HG03460 (cell line): Measurements from ENCODE around the gene POLR2J3.
"Not testable (repeated sequence)": the region's sequence is repeated elsewhere in the genome, so short reads cannot be mapped to it uniquely, and the experiment has no call there.

Experiments
- ATAC-seq: cut with Tn5 transposase; IDR thresholded peaks from one replicate; pipeline ENCODE4 v1.9.1; 2021; ENCODE audit not compliant: unreplicated experiment

The POLR2J3 gene

DNA sequence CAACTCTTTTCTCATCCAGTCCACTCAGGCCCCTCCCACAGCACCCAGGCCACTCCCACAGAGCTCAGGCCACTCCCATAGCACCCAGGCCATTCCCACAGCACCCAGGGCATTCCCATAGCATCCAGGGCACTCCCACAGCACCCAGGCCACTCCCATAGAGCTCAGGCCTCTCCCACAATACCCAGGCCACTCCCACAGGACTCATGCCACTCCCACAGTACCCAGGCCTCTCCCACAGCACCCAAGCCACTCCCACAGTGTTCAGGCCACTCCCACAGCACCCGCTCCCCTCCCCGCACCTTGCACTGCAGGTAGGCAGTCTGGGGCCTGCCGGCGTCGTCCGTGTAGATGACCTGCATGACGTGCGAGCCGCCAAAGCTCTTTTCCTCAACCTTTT, 17.5 kb upstream of the POLR2J3 start:
- ATAC-seq: not testable (repeated sequence)

DNA sequence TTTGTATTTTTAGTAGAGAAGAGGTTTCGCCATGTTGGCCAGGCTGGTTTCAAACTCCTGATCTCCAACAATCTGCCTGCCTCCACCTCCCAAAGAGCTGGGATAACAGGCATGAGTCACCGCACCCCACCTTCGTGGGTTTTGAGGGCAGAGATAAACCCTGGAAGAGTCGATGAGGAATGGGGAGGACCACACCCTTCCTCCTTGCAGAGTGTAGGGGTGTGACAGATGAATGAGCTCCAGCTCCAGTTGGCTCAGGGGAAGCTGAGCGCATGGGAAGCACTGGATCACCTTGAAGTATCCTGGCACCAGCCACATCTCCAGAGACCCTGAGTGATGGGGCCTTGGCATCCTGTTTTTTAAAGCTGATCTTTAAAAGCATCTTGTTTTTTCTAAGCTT, 11.1 kb upstream of the POLR2J3 start:
- not testable (repeated sequence) for ATAC-seq

DNA sequence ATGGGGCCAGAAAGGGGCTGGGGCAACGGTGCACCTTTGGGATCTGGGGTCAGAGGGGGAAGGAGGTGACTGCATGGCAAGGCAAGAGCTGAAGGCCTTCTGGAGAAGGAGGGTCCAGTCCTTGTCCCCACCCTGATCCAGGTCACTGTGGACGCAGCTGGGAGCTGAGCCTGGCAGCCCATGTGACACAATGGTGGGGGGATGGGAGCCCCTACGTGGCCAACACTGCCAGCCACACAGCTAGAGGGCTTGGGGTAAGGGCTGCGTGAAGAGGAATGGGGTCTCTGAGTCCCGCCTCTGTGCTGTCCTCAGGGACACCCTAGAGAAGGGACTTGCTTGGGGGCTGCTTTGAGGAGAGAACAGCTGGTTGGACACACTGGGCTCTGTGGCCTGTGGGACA, 9.3 kb upstream of the POLR2J3 start:
- not testable (repeated sequence) for ATAC-seq

DNA sequence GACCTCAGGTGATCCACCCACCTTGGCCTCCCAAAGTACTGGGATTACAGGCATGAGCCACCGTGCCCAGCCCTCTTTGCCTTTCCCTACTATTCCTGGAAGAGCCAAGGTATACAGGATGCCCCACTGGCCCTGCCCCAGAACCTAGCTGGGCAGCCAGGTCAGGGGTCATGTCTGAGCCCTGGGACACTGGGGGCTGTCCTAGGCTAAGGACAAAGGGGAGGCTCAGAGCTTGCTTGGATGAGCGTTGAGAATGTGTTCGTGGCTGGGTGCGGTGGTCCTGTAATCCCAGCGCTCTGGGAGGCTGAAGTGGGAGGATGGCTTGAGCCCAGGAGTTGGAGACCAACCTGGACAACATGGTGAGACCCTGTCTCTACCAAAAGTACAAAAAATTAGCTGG, 6.1 kb upstream of the POLR2J3 start:
- not testable (repeated sequence) for ATAC-seq

DNA sequence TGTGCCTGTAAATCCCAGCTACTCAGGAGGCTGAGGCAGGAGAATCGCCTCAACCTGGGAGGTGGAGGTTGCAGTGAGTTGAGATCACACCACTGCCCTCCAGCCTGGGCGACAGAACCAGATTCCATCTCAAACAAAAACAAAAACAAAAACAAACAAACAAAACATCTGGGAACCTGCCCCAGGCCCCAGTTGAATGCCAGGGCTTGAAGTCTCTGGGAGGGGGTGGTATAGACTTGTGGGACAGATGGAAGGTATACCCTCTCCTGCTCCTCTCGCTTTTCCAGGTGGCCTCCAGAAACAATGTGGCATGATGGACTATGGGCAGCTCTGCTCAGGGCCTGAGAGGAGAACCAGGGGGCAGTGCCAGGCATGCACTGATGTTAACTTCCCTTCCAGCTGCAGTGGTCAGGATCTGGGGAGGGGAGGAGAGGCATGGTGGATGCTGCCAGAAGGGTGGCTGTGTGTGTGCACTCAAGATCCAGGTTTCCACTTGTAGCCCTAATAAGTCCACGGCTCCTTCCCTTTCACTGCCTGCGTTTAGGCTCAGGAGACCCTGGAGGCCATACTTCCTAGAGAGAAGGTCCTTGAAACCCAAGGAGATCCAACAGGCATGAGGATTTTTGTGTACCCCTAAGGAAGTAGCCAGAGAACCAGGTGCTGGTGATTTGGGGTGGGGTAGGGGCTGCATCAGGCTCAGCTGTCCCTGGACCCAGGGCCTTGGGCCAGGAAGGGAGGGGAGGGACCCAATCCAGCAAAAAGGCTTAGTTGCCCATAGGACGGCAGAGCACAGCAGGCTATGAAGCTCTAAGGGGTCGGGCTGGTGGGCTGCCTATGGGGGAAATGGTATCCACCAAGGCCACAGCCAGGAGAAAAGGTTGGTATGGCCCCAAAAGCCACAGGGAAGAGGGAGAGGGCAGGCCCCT, 5.2 kb upstream of the POLR2J3 start:
- not testable (repeated sequence) for ATAC-seq

DNA sequence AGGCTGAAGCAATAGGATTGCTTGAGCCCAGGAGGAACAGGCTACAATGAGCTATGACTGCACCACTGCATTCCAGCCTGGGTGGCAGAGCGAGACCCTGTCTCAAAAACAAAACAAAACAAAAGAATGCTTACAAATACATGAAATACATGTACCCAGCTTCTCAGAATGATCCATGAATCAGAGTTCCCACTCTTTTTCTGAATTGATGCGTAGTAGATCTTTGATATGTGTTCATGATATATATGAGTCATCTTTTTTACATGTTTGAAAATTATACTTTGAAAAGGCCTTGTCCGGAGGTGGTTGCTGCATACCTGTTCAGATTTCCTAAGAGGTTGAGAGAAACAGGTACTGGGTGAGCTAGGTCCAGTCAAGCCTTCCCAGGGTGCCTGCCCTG, 4.0 kb upstream of the POLR2J3 start:
- not testable (repeated sequence) for ATAC-seq

DNA sequence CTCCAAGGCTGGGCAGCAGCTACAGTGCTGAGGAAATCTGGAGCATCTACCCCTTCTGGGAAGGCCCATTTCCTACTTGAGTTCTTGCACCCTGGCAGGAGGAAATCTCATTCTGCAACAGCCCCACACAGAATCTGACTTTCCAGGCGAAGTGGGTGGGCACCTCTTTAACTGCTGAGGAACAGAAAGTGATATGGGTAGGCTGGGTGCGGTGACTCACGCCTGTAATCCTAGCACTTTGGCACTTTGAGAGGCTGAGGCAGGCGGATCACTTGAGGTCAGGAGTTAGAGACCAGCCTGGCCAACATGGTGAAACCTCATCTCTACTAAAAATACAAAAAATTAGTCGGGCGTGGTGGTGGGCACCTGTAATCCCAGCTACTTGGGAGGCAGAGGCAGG, 2.2 kb upstream of the POLR2J3 start:
- not testable (repeated sequence) for ATAC-seq

DNA sequence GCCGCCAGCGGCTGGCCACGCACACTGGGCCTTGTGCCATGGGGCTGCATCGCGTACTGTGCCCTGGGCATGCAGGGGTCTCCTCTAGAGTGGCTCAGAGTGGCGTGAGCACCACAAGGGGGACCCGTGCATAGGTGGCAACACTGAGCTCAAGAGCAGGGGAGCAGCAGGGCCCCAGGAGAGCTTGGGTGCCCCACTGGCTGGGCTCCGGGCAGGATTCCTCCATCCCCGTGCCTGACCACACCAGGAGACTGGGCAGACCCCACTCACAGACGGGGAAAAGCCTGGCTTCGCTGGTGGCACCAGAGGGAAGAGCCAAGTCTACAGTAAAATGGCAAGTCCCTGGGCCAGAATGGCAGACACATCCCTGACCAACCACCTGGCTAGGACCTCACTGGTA, 3.8 kb downstream of the POLR2J3 start:
- ATAC-seq: not testable (repeated sequence)

DNA sequence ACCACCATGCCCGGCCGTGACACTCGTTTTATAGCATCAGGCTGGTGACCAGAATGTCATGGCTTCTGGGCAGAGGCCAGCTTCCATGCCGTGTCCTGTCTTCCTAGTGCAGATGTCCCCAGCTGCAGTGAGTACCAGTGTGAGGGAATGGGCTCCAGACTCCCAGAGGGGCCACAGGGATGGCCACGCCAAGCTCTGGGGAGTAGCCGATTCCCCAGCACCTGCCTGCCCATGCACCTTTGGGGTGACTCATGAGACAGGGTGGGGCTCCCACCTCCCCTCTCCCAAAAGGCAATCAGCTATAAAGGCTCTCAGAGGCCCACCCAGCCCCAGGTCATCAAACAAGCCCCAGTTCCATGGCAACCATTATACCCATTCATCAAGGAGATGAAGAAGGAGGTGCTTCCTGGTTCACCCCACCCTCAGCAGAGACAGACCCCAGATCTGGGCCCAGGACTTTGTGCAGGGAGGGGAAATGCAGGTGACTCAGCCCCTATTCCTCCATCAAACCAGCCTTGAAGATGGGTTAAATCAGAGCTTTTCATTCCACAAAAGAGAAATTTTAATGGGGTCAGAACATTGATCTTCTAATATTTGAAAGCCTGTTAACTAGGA, 21.5 kb downstream of the POLR2J3 start, which contains the start of gene SPDYE2:
Gene SPDYE2 (plus strand): TSS at position 419 of the 615 bp plus-strand sequence. CDS start 2,030 bp downstream, outside the sequence.
- ATAC-seq: not testable (repeated sequence)

DNA sequence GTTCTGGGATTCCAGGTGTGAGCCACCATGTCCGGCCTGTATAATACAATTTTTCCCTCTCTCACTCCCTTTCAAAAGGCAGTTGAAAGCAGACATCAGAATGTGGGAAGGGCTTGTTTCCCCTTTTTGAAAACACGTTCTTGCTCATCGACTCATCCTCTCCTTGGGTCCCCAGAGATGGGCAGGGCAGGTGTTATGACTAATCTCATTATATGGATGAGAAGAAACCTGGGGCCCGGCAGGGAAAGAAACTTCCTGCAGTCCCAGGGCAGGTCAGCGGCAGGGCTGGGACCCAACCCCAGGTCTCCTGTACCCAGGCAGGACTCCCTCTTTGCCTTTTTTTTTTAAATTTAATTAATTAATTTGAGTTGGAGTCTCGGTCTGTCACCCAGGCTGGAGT, 26.0 kb downstream of the POLR2J3 start:
- peak; percentile 80 for ATAC-seq

DNA sequence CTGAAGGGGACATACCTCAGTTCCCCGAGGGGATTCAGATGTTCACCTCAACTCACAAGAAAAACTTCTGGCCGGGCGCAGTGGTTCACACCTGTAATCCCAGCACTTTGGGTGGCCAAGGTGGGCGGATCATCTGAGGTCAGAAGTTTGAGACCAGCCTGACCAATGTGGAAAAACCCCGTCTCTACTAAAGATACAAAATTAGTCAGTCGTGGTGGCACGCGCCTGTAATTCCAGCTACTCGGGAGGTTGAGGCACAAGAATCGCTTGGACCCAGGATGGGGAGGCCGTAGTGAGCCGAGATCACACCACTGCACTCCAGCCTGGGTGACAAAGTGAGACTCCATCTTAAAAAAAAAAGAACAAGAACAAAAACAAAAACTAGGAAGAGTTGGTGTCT, 27.1 kb downstream of the POLR2J3 start:
- not testable (repeated sequence) for ATAC-seq

DNA sequence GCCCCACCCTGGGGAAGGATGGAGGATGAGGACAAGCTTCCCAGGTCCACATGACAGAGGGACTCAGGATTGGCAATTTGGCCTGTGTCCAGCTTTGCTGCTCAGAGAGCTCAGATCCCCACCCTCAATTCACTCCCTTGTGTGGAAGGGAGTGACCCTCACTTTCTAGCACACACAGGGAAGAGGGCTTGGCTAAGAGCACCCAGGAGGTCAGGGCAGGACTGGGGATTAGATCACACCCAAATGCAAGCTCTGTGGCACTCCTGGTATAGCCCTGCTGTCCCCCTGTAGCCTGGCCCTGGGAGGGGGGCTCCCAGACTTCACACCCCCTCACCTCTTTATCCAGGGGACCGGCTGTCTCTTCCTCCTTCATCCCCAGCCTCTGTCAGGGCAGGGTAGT, 28.0 kb downstream of the POLR2J3 start:
- ATAC-seq: not testable (repeated sequence)

DNA sequence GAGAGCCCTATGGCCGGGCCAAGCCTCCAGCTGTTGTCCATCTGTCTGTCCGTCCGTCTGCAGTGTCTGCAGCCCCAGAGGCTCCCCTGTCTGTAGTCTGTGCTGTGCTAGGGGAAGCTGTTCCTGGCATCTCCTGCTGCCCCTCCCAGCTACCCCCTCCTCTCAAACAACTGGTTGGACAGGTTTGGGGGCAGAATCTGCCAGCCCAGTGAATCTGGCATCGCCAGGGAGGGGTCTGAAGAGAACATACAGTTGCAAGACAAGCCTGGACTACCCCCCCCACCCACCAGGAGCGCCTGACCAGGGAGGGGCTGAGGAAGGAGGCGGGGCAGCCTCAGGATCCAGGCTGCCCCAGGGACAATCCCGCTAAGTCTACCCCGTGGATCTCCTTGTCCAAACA, 28.8 kb downstream of the POLR2J3 start, which contains the start of gene UPK3BL2:
Gene UPK3BL2 (minus strand): TSS at position 101 of the 400 bp plus-strand sequence. CDS start 60 bp downstream, at position 41.
- ATAC-seq: not testable (repeated sequence)

DNA sequence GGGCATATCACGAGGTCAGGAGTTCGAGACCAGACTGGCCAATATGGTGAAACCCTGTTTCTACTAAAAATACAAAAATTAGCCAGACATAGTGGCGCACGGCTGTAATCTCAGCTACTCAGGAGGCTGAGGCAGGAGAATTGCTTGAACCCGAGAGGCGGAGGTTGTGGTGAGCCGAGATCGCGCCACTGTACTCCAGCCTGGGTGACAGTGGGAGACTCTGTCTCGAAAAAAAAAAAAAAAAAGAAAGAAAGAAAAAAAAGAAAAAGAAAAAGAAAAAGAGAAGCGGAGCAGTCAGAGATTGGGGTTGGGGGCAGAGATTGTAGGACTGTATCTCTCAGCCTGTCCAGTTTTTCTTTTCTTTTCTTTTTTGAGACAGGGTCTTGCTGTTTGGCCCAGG, 29.6 kb downstream of the POLR2J3 start:
- not testable (repeated sequence) for ATAC-seq

DNA sequence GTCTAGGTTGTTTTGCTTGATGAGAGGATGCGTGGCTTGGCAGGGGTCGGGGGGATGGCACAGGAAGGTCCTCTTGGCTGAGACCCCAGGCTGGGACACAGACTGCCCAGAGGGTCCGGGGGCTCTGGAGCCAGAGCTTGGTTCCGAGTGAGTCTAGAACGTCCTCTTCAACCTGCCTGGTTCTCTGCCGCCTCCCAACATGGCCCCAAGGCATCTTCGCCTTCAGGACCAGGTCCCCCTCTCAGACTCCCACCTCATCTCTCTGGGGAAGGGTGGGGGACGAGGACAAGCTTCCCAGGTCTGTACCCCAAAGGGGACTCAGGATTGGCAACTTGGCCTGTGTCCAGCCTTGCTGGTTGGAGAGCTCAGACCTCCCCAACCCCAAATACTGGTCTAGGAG, 30.3 kb downstream of the POLR2J3 start:
- ATAC-seq: not testable (repeated sequence)

DNA sequence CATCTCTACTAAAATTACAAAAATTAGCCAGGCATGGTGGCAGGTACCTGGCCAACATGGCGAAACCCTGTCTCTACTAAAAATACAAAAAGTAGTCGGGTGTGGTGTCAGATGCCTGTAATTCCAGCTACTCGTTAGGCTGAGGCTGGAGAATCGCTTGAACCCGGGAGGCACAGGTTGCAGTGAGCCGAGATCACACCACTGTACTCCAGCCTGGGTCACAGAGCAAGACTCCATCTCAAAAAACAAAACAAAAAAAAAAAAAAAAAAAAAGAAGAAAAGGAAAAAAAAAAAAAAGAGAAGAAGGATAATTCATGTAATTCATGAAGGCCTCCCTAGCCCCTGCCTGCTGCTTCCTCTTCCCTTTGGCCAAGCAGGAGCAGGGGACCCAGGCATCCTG, 31.8 kb downstream of the POLR2J3 start:
- ATAC-seq: not testable (repeated sequence)

DNA sequence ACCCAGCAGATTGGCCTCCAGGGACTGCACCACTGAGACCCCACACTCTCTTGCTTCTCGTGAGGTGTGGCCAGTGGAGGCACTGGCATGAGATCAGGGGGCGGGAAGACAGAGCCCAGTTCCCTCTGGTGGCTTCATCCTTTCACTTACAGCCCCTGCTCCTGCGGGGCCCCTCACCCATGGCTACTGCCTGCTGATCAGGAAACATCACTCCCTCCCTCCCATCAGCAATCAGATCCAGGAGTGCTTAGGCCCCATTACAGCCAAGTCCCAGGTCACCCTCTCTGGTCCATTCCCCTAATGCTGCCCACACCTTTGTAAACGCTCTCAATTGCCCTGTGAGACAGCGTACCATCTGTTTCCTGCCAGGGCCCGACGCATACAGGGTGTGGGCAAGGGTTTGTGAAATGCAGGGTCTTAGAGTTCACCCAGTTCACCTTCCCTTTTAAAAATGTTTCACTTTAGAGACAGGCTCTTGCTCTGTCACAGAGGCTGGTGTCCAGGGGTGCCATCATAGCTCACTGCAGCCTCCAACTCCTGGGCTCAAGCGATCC, 37.2 kb downstream of the POLR2J3 start:
- ATAC-seq: not testable (repeated sequence)

DNA sequence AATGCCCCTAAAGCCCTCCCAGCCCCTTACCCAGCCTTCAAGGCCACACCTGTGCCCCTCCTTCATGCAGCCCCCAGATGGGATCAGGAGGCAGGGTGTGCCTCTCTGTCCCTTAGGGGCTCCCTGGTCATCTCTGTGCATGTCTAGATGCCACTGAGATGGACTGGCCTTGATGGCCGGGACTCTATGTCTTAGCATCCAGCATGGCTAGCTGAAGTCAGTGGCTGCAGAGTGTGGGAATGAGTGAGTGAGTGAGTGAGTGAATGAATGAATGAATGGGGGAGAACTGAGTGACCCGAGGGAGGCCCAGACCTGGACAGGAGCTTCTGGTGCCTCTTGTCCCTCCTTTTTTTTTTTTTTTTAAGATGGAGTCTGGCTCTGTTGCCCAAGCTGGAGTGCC, 40.3 kb downstream of the POLR2J3 start:
- not testable (repeated sequence) for ATAC-seq

DNA sequence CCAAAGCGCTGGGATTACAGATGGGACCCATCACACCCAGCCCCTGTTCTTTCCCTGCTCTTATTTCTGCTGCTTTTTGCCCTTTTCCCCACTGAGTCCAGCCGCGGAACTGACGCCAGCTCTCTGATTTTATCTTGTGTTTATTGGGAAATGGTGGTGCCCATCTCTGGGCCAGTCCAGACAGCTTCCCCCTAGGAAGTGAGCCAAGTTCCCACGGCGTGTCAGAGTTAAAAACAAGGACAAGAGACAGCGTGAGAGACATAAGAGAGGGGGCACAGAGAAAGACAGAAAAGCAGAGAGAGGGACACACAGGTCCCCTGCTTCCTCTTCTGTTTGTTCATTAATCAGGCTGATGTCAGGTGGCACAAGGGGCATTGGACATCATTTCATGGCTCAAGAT, 40.8 kb downstream of the POLR2J3 start:
- ATAC-seq: not testable (repeated sequence)

DNA sequence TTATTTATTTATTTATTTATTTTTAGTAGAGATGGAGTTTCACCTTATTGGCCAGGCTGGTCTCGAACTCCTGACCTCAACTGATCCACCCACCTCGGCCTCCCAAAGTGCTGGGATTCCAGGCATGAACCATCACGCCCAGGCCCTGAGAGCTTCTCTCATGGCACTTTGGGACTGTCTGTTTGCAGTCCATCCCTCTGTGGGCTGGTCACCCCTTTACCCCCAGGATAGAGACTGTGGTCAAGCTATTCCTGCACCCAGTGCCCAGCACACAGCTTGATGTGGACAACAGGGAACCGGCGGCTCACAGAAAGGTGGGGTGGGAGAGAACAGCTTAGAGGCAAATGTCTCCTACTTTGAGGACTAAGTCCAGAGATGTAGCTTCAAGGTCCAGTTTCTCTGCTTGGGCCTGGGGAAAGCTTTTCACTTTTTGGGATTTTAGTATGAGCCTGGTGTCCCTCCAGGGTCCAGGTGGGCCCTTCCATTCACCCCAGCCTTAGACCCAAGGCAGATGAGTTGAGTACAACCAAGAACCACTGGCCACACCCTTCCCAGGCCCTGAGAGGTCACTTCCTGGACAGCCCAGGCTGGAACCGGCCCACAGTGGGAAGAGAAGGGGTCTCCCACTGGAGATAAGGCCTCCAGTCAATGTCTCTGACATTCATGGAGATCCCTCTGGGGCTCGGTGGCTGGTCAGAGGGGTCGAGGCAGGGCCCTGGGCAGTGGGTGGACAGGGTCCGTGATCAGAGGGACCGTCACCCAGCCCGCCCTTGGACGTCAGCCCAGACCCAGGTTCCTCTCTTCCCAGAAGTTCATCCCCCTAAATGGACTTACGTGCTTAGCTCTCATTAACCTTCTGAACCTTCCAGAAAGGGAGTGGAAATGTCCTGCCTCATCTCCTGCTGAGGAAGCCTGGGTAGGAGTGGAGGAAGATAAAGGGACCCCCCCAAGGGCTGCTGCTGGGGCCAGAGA, 44.3 kb downstream of the POLR2J3 start:
- not testable (repeated sequence) for ATAC-seq
